ENCODE results near the gene NME9.

Gene NME9

GRCh38 chr3:138338811-138339210, 9.2 kb upstream of the NME9 start:
- FAIRE-seq (no peak), DNase-seq (ENCODE audit: insufficient read length, low spot score) (no peak)
- TF ChIP-seq POLR2AphosphoS5 (IDR thresholded peaks at IDR 0.05; ENCODE audit: low read depth, low read length), result no peak
- no peak for TF ChIP-seq TAF1 (IDR thresholded peaks at IDR 0.05; ENCODE audit: low read depth, low read length)
- no peak for TF ChIP-seq POLR2A (IDR thresholded peaks at IDR 0.05; ENCODE audit: low read depth, low read length)

- no peak for DNase-seq (ENCODE audit: insufficient read length, low spot score)
- TF ChIP-seq POU2F2 (IDR thresholded peaks at IDR 0.05; ENCODE audit: low read depth, low read length) (no peak), PAX5 (IDR thresholded peaks at IDR 0.05; ENCODE audit: insufficient read depth, low read length, severe bottlenecking) (no peak), TAF1 (IDR thresholded peaks at IDR 0.05; ENCODE audit: low read depth, low read length) (no peak), POLR2A (IDR thresholded peaks at IDR 0.05; ENCODE audit: low read depth, low read length) (no peak)
- no peak for FAIRE-seq
Measured at GRCh38 chr3:138338244-138338643, 8.6 kb upstream of the NME9 start.

GRCh38 chr3:138336454-138336999, 6.9 kb upstream of the NME9 start:
- TF ChIP-seq POLR2AphosphoS5 (IDR thresholded peaks at IDR 0.05; ENCODE audit: low read depth, low read length), result no peak
- no peak for TF ChIP-seq PAX5 (IDR thresholded peaks at IDR 0.05; ENCODE audit: insufficient read depth, low read length, severe bottlenecking)
- no peak for TF ChIP-seq POLR2A (IDR thresholded peaks at IDR 0.05; ENCODE audit: low read depth, low read length)
- no peak for TF ChIP-seq SPI1 (IDR thresholded peaks at IDR 0.05; ENCODE audit: low read depth, low read length)
- no peak for TF ChIP-seq POU2F2 (IDR thresholded peaks at IDR 0.05; ENCODE audit: low read depth, low read length)
- DNase-seq (ENCODE audit: insufficient read length, low spot score), result no peak
- no peak for FAIRE-seq

GRCh38 chr3:138334608-138335007, 5.0 kb upstream of the NME9 start:
- DNase-seq (ENCODE audit: insufficient read length, low spot score) (no peak), FAIRE-seq (no peak)
- TF ChIP-seq POLR2AphosphoS5 (IDR thresholded peaks at IDR 0.05; ENCODE audit: low read depth, low read length), result no peak
- TF ChIP-seq PAX5 (IDR thresholded peaks at IDR 0.05; ENCODE audit: insufficient read depth, low read length, severe bottlenecking), result no peak
- TF ChIP-seq POLR2A (IDR thresholded peaks at IDR 0.05; ENCODE audit: low read depth, low read length), result no peak
- TF ChIP-seq TAF1 (IDR thresholded peaks at IDR 0.05; ENCODE audit: low read depth, low read length), result no peak
- no peak for TF ChIP-seq POU2F2 (IDR thresholded peaks at IDR 0.05; ENCODE audit: low read depth, low read length)
- no peak for TF ChIP-seq SPI1 (IDR thresholded peaks at IDR 0.05; ENCODE audit: low read depth, low read length)

- FAIRE-seq (no peak), DNase-seq (ENCODE audit: insufficient read length, low spot score) (no peak)
- no peak for TF ChIP-seq PAX5 (IDR thresholded peaks at IDR 0.05; ENCODE audit: insufficient read depth, low read length, severe bottlenecking)
- TF ChIP-seq POLR2A (IDR thresholded peaks at IDR 0.05; ENCODE audit: low read depth, low read length), result no peak
- TF ChIP-seq POU2F2 (IDR thresholded peaks at IDR 0.05; ENCODE audit: low read depth, low read length), result no peak
- TF ChIP-seq TAF1 (IDR thresholded peaks at IDR 0.05; ENCODE audit: low read depth, low read length), result no peak
- TF ChIP-seq POLR2AphosphoS5 (IDR thresholded peaks at IDR 0.05; ENCODE audit: low read depth, low read length), result no peak
- TF ChIP-seq SPI1 (IDR thresholded peaks at IDR 0.05; ENCODE audit: low read depth, low read length), result no peak
Measured at GRCh38 chr3:138332472-138333073, 2.9 kb upstream of the NME9 start.

- TF ChIP-seq POLR2A (IDR thresholded peaks at IDR 0.05; ENCODE audit: low read depth, low read length) (no peak), POU2F2 (IDR thresholded peaks at IDR 0.05; ENCODE audit: low read depth, low read length) (no peak), POLR2AphosphoS5 (IDR thresholded peaks at IDR 0.05; ENCODE audit: low read depth, low read length) (no peak), TAF1 (IDR thresholded peaks at IDR 0.05; ENCODE audit: low read depth, low read length) (no peak), SPI1 (IDR thresholded peaks at IDR 0.05; ENCODE audit: low read depth, low read length) (no peak), PAX5 (IDR thresholded peaks at IDR 0.05; ENCODE audit: insufficient read depth, low read length, severe bottlenecking) (no peak)
- FAIRE-seq, result peak; percentile 48
Measured at GRCh38 chr3:138331143-138331894, 1.7 kb upstream of the NME9 start.

GRCh38 chr3:138329984-138330293, 288 bp upstream of the NME9 start:
- FAIRE-seq (no peak), DNase-seq (ENCODE audit: insufficient read length, low spot score) (no peak)
- TF ChIP-seq POU2F2 (IDR thresholded peaks at IDR 0.05; ENCODE audit: low read depth, low read length) (no peak), POLR2A (IDR thresholded peaks at IDR 0.05; ENCODE audit: low read depth, low read length) (no peak), POLR2AphosphoS5 (IDR thresholded peaks at IDR 0.05; ENCODE audit: low read depth, low read length) (no peak)

More at GRCh38 chr3:138331143-138331894, 1.7 kb upstream of the NME9 start:
- DNase-seq (ENCODE audit: insufficient read length, low spot score), result no peak

- TF ChIP-seq POLR2AphosphoS5 (IDR thresholded peaks at IDR 0.05; ENCODE audit: low read depth, low read length) (no peak), SPI1 (IDR thresholded peaks at IDR 0.05; ENCODE audit: low read depth, low read length) (no peak), POLR2A (IDR thresholded peaks at IDR 0.05; ENCODE audit: low read depth, low read length) (no peak), TAF1 (IDR thresholded peaks at IDR 0.05; ENCODE audit: low read depth, low read length) (no peak), PAX5 (IDR thresholded peaks at IDR 0.05; ENCODE audit: insufficient read depth, low read length, severe bottlenecking) (no peak), POU2F2 (IDR thresholded peaks at IDR 0.05; ENCODE audit: low read depth, low read length) (no peak)
- FAIRE-seq, result no peak
- DNase-seq (ENCODE audit: insufficient read length, low spot score), result no peak
Measured at GRCh38 chr3:138328341-138328740, 1.3 kb downstream of the NME9 start.

- no peak for TF ChIP-seq POU2F2 (IDR thresholded peaks at IDR 0.05; ENCODE audit: low read depth, low read length)
- no peak for TF ChIP-seq PAX5 (IDR thresholded peaks at IDR 0.05; ENCODE audit: insufficient read depth, low read length, severe bottlenecking)
- TF ChIP-seq SPI1 (IDR thresholded peaks at IDR 0.05; ENCODE audit: low read depth, low read length), result no peak
- no peak for TF ChIP-seq TAF1 (IDR thresholded peaks at IDR 0.05; ENCODE audit: low read depth, low read length)
- TF ChIP-seq POLR2AphosphoS5 (IDR thresholded peaks at IDR 0.05; ENCODE audit: low read depth, low read length), result no peak
- TF ChIP-seq POLR2A (IDR thresholded peaks at IDR 0.05; ENCODE audit: low read depth, low read length), result no peak
- DNase-seq (ENCODE audit: insufficient read length, low spot score) (no peak), FAIRE-seq (no peak)
Measured at GRCh38 chr3:138327831-138328230, 1.8 kb downstream of the NME9 start.
